ENCODE data around the gene PXDC1. TPM values are rescaled to one million over a fixed set of nuclear protein-coding genes. Genes with fewer than 3 reads are reported as not detected.

PXDC1 gene
- total RNA-seq, 1 donor, result 144 TPM

DNA sequence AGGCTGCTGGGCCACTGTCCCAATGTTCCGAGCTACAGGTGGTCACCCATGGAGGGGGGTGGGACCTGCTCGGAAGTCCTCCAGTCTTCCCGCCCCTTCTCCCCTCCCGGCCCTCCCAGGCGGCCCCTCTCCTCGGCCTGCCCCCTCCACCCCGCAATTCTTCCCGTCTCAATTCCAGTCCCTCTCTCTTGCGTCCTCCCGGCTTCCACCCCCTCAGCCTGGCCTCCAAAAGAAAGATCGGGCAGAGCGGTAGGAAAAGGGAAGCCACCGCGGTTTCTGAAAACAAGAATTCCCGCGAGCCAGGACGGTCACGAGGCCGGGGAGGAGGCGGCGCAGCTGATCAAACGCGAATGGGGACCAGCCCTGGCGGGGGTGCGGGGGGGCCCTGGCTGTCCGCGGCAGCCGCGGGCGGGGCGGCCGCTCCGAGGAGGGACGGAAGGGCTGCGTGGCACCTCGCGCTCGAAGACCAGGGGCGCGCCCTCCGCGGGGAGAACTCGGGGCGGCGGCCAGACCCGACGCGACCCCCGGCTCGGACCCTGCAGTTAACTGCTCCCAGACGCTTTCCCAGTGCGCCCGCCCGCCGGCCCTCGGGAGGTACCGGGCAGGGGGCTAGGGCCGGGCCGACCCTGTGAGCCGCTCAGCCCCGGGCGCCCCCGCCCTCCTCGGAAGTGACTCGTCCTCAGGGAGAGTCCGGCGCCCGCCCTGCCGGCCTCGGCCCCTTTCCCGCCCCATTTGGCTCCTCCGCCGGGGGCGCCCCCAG, 1.0 kb downstream of the PXDC1 start:
- Histone ChIP-seq H4K20me1 (ENCODE audit: insufficient read depth, low read length) (peaks cover 47% of the 10 kb centered on the region), H3K4me3 (ENCODE audit: insufficient read depth, low read length) (peak overlapping the region; percentile 85), H3K79me2 (ENCODE audit: insufficient read depth, low read length) (peaks cover 59% of the 10 kb centered on the region), H3K27ac (ENCODE audit: low read depth, low read length) (peak overlapping the region; percentile 90), H3K36me3 (ENCODE audit: insufficient read depth, low read length) (peaks cover 39% of the 10 kb centered on the region), H3K4me1 (ENCODE audit: insufficient read depth, low read length) (peaks cover 43% of the 10 kb centered on the region), H3K27me3 (ENCODE audit: insufficient read depth, low read length) (no peaks in the 10 kb centered on the region), H3K9me3 (ENCODE audit: low read depth, low read length) (no peaks in the 10 kb centered on the region), H2AFZ (ENCODE audit: low read length) (no peak overlapping the region), H3K4me2 (ENCODE audit: insufficient read depth, low read length) (peak overlapping the region; percentile 98)
- TF ChIP-seq, protein P1, sequence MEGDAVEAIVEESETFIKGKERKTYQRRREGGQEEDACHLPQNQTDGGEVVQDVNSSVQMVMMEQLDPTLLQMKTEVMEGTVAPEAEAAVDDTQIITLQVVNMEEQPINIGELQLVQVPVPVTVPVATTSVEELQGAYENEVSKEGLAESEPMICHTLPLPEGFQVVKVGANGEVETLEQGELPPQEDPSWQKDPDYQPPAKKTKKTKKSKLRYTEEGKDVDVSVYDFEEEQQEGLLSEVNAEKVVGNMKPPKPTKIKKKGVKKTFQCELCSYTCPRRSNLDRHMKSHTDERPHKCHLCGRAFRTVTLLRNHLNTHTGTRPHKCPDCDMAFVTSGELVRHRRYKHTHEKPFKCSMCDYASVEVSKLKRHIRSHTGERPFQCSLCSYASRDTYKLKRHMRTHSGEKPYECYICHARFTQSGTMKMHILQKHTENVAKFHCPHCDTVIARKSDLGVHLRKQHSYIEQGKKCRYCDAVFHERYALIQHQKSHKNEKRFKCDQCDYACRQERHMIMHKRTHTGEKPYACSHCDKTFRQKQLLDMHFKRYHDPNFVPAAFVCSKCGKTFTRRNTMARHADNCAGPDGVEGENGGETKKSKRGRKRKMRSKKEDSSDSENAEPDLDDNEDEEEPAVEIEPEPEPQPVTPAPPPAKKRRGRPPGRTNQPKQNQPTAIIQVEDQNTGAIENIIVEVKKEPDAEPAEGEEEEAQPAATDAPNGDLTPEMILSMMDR (IDR thresholded peaks at IDR 0.05; ENCODE audit: extremely low read depth, low read depth, low read length), result no peak
- peak; percentile 96 for DNase-seq (ENCODE audit: insufficient read length, low spot score, missing footprints)

DNA sequence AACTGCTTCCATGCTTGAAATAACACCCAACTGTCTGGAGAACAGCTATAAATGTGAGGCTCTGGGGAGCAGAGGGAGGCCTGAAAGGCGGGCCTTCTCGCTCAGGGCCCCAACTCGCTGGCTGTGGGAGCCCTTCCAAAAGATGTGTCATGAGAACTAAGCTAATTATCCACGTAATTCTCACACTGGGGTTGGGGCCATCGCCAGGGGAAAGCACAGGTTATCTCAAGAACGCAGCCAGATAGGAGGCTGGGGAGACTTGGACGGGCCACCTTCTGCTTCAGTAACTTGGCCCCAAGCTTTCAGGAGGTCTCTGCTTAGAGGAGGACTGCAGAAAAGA, 1.6 kb downstream of the PXDC1 start:
- peaks cover 52% of the 10 kb centered on the region for H4K20me1 ChIP-seq (ENCODE audit: insufficient read depth, low read length)

DNA sequence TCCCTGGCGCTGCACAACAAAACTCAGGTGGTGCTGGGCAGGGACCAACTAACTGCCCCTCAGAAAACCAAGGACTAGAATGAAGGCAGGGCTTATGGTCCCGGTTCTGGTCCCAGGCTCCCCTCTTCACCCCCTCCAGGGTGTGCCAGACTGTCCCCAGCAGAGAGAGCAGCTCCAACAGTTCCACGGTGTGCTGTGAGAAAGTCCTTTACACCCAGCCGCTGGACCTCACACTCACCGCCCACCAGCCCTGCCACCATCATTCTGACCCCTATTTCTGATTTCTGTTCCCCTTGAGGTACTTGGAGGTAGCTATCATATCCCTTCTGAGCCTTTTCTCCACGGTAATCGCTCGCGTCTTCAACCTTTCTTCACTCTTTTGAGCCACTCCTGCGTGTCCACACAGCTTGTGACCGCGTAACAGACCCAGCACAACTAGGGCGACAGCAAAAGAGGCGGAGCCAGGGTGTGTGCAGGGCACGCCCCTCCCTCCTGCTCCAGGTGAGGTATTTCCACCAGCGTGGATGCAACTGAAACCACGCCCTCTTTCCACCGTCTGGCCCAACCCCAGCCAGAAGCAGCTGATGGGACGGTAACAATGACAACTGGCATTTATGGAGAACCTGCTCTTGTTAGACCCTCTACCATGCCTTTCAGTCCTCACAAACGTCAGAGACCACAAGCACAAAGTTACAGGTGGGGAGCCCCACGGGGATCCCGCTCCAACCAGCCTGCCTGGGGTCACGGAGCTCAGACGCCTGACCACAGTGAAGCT, 2.3 kb downstream of the PXDC1 start:
- H3K27ac ChIP-seq (ENCODE audit: low read depth, low read length), result peak overlapping the region; percentile 90
- H2AFZ ChIP-seq (ENCODE audit: low read length), result no peak overlapping the region
- no peaks in the 10 kb centered on the region for H3K27me3 ChIP-seq (ENCODE audit: insufficient read depth, low read length)
- TF ChIP-seq, protein P1 (IDR thresholded peaks at IDR 0.05; ENCODE audit: extremely low read depth, low read depth, low read length), result no peak
- peaks cover 59% of the 10 kb centered on the region for H4K20me1 ChIP-seq (ENCODE audit: insufficient read depth, low read length)
- DNase-seq (ENCODE audit: insufficient read length, low spot score, missing footprints), result peak; percentile 83
- H3K79me2 ChIP-seq (ENCODE audit: insufficient read depth, low read length), result peaks cover 72% of the 10 kb centered on the region
- H3K4me2 ChIP-seq (ENCODE audit: insufficient read depth, low read length), result peak overlapping the region; percentile 98
- H3K4me3 ChIP-seq (ENCODE audit: insufficient read depth, low read length), result peak overlapping the region; percentile 85
- H3K36me3 ChIP-seq (ENCODE audit: insufficient read depth, low read length), result peaks cover 45% of the 10 kb centered on the region
- peaks cover 55% of the 10 kb centered on the region for H3K4me1 ChIP-seq (ENCODE audit: insufficient read depth, low read length)
- H3K9me3 ChIP-seq (ENCODE audit: low read depth, low read length), result no peaks in the 10 kb centered on the region

More for the DNA sequence above, 1.6 kb downstream of the PXDC1 start:
- peak; percentile 95 for DNase-seq (ENCODE audit: insufficient read length, low spot score, missing footprints)
- Histone ChIP-seq H2AFZ (ENCODE audit: low read length) (no peak overlapping the region), H3K27ac (ENCODE audit: low read depth, low read length) (peak overlapping the region; percentile 90), H3K27me3 (ENCODE audit: insufficient read depth, low read length) (no peaks in the 10 kb centered on the region), H3K36me3 (ENCODE audit: insufficient read depth, low read length) (peaks cover 44% of the 10 kb centered on the region), H3K4me3 (ENCODE audit: insufficient read depth, low read length) (peak overlapping the region; percentile 85), H3K4me2 (ENCODE audit: insufficient read depth, low read length) (peak overlapping the region; percentile 98), H3K79me2 (ENCODE audit: insufficient read depth, low read length) (peaks cover 65% of the 10 kb centered on the region), H3K9me3 (ENCODE audit: low read depth, low read length) (no peaks in the 10 kb centered on the region), H3K4me1 (ENCODE audit: insufficient read depth, low read length) (peaks cover 48% of the 10 kb centered on the region)
- TF ChIP-seq, protein P1 (IDR thresholded peaks at IDR 0.05; ENCODE audit: extremely low read depth, low read depth, low read length), result no peak
